ENCODE results near the gene RBMS3.
"Not testable (repeated sequence)": the region's sequence is repeated elsewhere in the genome, so short reads cannot be mapped to it uniquely, and the experiment has no call there.

The RBMS3 gene

DNA sequence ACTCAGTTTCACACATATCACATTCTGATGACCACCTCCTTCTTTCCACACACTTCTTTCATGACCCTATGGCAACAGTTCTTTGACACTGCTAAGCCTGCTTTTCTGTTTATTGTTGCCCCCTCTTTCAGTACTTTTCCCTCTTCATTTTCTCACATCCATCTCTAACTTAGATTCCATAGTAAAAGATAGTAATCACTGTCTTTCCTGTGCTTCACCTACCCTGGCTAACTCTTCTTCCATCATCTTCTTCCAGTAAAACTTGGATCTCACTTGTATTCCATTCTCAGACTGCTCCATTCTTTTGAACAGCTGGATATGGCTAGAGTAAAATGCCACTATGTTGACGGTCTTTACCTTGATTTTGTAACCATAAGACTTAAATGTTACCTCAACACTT is 692.9 kb downstream of the RBMS3 start:
- in situ Hi-C loops (cut with MboI; ENCODE audit: low sequenced_read_pairs) = no loop called here

DNA sequence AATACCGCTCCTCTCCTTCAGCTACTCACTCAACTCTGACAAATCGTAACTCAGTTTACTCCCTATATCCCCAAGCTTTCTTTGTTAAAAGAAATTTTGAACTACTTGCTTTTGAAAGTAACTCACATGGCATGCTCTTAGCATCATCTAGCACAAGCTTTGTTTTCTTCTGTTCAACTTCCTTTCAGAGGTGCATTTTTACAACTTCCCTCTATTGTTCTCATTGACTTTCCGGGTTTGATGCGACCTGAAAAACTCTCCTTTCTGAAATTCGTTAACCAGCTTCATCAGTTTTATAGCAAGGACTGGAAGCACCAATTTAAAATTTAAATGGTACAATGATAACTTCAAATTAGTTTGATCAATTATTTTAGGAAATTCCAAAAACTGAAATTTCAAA is 696.0 kb downstream of the RBMS3 start:
- in situ Hi-C loops (cut with MboI; ENCODE audit: low sequenced_read_pairs) = no loop called here

DNA sequence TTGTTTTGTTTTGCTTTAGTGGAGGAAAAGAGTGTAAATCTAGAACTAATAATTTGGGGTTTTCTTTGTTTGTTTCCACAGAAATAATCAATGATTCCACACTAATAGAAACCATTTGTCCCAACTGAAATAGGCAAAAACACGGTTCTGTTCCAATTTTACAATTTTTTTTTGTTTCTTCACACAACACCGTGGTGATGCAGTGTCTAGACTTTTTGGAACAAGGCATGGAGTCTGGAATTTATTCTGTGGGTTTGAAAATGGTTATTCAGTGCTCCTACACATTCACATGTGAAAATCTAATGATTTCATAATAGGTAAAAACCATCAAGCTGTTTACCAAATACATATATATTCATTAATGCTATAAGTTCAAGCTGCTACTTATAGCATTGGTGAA is 696.5 kb downstream of the RBMS3 start:
- in situ Hi-C loops (cut with MboI; ENCODE audit: low sequenced_read_pairs) = no loop called here

DNA sequence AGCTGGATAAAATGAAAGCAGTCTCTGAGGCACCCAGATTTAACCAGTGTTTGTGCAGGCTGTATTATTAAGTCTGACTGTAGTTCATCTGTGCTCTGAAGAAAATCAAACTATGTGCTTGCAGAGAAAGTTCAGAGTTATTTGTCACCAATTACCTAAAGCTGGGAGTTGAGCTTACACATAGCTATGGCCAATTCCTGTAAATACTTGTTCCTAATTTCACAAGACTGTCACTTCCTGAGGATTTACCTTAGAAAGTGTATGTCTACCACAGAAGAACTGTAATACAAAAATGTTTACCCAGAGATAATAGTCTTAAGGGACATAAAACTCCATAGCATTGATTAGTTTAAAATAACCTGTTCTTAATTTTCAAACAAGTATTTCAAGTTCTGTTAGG is 697.2 kb downstream of the RBMS3 start:
- in situ Hi-C loops (cut with MboI; ENCODE audit: low sequenced_read_pairs) = no loop called here

DNA sequence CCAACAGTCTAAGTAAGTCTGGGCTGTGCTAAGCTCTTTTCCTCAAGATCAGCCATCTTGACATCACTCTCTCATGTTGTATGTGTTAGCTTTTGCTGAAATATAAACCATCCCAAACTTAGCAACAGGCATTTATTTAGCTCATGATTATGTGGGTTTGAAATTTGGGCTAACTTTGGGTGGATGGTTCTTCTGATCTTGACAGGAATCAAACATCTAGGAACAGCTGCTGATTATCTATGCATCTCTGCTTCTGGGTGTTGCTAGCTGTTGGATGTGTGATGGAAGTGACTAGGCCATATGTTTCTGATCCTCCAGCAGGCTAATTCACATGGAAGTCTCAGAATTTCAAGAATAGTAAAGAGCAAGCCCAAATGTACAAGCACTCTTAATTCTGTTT is 710.3 kb downstream of the RBMS3 start:
- in situ Hi-C loops (cut with MboI; ENCODE audit: low sequenced_read_pairs) = no loop called here

DNA sequence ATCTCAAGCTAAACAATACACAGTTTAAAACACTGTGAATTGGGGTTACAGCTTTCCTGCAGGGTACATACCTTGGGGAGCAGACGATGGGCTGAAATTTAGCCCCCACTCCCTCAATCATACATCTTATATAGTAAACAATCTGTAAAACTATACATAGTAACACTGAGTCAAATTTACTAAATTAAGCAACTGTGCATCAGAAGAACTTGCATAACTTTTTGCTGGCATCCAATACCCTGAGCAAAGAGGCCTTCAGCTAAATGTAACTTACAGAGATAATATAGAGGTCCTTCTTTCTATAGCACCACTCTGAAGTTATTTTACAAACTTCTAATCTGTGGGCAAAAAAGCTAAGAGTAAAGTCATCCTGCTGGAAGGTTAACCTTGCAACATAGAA is 721.9 kb downstream of the RBMS3 start:
- in situ Hi-C loops (cut with MboI; ENCODE audit: low sequenced_read_pairs) = no loop called here

DNA sequence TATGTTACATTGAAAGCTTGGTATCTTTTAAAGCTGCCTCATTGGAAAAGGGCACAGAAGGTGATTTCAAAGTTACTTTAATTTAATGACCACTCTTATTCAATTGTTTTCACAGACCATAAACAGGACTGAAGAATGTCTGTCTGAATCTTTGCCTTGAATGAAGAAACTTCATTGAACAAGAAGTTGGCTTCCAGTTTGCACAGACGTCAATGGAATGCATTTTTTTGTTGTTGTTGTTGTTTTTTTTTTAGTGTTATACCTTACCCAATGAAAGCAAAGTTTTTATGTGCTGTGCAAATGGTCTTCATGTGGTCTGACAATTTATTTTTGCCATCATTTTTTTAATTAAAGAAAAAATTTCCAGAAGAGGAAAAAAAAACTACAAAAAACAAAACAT is 722.9 kb downstream of the RBMS3 start:
- in situ Hi-C loops (cut with MboI; ENCODE audit: low sequenced_read_pairs) = no loop called here

DNA sequence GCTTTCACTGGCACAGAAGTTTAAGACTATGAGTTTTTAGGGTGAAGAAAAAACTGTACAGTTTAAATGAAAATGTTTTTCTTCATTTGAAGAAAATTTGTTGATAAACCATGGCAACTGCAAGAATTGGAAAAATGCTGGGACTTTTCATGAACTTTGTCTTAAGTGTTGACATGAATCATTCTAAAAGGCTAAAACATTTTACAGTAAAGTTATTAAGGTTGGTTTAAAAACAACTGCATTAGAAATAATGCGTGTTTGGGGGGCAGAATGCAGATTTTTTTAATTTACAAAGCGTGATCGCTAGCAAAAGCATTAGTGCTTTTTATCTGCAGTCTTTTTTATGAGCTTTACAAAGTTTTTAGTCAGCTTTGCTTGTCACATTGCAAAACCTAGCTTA is 723.6 kb downstream of the RBMS3 start:
- in situ Hi-C loops (cut with MboI; ENCODE audit: low sequenced_read_pairs) = no loop called here

DNA sequence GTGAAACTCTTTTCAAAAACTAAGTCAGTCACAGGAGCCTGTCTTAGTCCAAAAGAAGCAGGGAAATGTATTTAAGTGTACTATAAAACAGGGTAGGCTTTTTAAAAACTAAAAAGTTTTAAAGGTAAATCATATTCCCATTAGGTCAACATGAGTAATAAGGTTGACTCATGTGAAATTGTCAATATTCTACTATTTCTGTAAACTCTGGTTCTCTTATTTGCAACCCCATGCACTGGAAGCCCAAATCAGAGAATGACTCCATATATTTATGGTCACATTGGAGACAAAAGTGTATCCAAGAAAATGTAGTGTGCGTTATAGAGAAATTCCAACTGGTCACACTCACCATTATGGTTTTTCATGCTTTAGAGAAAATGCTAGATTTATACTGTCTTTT is 725.2 kb downstream of the RBMS3 start:
- in situ Hi-C loops (cut with MboI; ENCODE audit: low sequenced_read_pairs) = no loop called here

DNA sequence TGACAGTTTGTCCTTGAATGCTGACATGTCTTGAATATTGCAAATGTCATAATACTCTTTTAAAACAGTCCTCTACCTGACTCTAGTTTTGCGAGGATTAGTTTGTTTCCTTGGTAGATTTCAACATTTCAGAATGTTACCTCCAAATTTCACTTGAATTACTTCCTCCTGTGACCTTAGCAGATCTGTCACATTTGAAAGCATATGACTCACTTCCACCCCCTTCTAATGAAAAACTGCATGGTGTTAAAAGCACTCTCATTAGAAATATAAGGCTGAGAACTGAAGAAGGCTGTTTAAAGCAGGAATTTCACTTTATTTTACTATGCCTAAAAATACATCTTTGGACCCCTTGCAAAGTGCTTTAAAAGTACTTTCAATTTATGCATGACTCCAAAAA is 726.8 kb downstream of the RBMS3 start:
- in situ Hi-C loops (cut with MboI; ENCODE audit: low sequenced_read_pairs) = no loop called here

DNA sequence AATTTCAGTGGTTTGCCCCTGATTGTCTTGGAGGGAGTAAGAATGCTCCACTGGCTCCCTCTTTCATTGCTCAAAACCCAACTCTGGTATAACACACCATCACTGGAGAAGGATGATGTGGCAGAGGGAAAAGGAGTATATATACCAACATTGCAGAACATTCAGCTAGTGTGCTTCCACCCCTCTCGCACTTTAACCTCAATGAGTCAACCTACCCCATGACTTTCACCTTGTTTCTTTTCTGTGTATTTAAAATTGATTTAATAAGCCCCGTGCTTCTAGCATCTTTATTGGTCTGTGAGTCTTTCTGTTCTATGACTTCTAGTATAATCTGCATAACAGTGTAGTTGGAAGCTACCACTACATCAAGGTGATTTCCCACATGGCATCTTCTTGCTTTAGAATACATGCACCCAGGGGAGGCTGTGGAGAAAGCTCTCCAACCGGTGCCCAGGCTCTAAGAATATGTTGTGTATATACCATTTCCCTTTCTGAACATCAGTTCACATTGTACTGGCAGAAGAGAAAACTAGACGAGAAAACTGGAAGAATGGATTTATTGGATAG is 730.4 kb downstream of the RBMS3 start:
- in situ Hi-C loops (cut with MboI; ENCODE audit: low sequenced_read_pairs) = no loop called here

DNA sequence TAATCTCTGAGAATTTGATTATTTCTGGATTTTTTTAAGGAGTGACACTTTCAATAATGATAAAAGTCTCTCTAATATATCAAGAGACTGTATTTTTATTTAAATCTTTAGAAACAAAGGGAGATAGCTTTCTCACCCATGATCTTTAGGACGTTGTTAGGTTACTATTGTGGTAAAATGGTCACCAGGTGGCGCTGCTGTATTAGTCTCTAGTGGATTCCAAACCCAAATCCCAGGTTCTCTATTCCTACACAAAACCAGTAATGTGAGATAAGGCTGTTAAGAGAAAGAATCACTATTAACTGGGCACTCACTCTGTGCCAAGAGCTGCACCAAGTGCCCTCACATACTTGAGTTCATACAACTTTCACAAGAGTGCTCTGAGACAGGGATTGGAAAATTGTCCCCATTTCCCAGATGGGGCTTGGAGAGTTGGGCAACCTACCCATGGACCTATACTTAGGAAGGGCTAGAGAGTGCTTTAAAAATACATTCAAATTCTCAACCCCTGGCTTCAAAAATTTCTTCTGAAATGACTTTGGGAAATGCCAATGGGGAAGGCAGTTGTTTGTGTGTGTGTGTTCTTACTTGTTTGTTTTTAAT is 732.2 kb downstream of the RBMS3 start:
- in situ Hi-C loops (cut with MboI; ENCODE audit: low sequenced_read_pairs) = no loop called here

DNA sequence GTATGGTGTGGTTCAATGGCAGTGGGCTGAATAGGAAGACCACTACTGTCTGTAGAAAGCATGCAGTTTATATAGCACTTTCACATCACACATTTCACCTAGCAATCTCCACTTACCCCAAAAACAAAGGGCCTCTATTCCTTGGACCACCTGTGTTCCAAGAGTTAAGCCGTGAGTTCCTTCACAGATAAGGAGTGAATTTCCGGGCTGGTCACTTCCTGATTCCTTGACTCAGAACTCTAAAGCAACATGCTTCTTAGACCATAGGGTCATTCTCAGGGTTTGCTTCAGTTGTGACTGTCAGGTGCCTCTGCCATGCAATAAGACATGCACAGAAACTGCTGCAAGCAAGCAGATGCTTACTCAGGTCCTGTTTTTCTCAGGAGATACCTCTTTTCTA is 737.0 kb downstream of the RBMS3 start:
- in situ Hi-C loops (cut with MboI; ENCODE audit: low sequenced_read_pairs) = no loop called here

DNA sequence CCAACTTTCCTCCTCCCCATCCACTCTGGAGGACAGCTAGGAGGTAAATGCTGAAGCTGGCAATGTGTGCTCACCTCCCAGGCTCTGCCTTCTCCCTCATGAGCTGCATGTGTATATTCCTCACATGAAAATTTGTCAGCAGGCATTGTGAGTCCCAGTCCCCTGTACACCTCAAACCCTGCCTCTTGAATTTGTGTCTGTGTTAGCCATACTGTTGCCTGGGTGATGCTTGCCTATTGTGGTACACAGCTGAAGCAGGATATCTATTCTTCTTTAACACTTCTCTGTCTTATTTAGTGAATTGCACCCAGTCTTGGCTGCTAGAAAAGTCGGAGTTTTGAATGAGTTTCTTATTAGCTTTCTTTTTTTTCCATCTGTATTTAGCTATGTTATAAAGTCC is 739.5 kb downstream of the RBMS3 start:
- in situ Hi-C loops (cut with MboI; ENCODE audit: low sequenced_read_pairs) = no loop called here

DNA sequence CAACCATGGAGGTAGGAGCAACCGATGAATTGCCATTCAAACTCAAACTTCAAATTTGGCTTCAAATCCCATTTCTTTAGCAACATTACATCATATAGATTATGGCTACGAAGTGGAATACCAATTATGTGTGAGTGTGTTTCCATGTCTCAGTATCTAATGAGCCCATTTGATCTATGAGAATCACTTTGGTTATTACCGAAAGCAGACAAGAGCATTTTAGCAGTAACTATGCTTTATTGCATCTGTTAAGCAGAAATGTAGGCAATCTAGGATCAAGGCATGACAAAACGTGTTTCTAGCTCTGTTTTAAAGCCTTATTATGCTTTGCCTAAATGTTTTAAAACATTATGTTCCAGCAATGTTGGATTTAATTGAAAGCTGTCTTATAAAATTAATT is 743.6 kb downstream of the RBMS3 start:
- in situ Hi-C loops (cut with MboI; ENCODE audit: low sequenced_read_pairs) = no loop called here

DNA sequence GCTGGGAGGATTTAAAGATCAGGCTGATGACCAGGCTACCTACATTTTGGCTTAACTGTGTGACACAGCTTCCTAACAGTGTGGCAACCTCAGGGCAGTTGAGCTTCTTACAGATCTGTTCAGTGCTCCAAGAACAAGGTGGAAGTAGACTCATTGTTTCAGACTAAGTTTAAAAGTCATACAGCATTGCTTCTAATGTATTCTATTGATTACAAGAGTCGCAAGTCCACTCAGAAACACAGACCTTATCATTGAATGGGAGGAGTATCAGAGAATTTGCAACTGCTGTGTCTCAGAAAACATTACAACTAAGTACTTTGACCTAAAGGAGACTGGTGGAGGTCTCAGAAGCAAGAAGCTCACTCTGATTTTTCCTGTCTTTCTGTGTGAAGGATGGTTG is 746.0 kb downstream of the RBMS3 start:
- in situ Hi-C loops (cut with MboI; ENCODE audit: low sequenced_read_pairs) = no loop called here

DNA sequence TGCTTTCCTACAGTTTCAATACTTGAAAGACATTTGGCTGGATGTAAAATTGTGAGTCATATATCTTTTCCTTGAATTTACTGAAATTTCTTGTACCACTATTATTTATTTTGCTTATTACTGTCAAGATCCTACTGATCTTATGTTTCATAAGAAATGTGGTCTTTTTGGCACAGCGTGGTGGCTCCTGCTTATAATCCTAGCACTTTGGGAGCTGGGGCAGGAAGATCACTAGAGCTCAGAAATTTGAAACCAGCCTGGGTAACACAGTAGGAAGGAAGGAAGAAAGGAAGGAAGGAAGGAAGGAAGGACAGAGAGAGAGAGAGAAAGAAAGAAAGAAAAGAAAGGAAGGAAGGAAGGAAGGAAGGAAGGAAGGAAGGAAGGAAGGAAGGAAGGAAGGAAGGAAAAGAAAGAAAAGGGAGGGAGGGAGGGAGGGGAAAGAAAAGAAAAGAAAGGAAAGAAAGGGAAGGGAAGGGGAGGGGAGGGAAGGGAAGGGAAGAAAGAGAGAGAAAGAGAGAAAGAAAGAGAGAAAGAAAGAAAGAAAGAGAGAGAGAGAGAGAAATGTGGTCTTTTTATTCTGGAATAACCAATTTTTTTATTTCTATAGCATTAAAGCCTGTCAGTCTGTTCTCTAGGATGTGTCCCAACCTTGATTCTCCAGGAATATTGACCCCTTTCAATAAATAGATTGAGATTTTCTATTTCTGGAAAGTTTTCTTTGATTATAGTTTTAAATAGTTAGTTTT is 753.5 kb downstream of the RBMS3 start:
- in situ Hi-C loops (cut with MboI; ENCODE audit: low sequenced_read_pairs) = no loop called here

DNA sequence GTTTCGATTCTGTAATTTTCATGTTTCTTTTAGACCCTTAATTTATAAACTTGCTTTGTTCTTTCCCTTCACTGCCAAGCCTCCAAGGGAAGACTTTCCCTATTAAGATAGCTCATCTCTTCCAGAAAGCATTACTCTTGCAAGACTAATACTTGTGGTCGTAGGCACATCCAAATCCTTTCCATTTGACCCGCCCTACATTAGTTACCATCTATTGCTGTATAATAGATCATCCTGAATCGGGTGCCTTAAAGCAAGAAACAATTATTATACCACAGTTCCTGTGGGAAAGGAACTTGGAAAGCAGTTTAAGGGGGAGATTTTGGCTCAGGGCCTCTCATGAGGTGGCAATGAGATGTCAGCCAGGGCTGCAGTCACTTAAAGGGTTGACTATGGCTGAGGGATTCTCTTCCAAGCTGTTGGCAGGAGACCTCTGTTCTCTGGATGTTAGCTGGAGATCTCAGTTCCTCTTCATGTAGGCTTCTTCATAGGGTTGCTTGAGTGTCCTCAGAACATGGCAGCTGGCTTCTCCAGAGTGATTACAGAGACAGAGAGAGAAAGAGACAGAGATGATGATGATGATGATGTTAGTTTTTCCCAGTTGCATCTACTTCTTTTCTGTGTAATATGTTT is 755.2 kb downstream of the RBMS3 start:
- in situ Hi-C loops (cut with MboI; ENCODE audit: low sequenced_read_pairs) = no loop called here

DNA sequence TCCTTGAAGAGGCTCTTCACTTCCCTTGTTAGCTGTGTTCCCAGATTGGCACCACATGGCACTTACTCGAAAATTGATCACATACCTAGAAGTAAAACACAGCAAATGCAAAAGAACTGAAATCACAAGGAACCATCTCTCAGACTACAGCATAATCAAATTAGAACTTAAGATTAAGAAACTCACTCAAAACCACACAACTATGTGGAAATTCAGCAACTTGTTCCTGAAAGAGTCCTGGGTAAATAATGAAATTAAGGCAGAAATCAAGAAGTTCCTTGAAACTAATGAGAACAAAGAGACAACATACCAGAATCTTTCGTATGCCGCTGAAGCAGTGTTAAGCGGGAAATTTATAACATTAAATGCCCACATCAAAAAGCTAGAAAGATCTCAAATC is 759.3 kb downstream of the RBMS3 start:
- in situ Hi-C loops (cut with MboI; ENCODE audit: low sequenced_read_pairs) = no loop called here

DNA sequence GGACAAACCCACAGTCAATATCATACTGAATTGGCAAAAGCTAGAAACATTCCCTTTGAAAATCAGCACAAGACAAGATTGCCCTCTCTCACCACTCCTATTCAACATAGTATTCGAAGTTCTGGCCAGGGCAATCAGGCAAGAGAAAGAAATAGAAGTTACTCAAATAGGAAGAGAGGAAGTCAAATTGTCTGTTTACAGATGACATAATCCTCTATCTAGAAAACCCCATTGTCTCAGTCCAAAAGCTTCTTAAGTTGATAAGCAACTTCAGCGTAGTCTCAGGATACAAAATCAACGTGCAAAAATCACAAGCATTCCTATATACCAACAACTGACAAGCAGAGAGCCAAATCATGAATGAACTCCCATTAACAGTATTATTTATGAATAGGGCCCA is 760.6 kb downstream of the RBMS3 start:
- in situ Hi-C loops (cut with MboI; ENCODE audit: low sequenced_read_pairs) = not testable (repeated sequence)

DNA sequence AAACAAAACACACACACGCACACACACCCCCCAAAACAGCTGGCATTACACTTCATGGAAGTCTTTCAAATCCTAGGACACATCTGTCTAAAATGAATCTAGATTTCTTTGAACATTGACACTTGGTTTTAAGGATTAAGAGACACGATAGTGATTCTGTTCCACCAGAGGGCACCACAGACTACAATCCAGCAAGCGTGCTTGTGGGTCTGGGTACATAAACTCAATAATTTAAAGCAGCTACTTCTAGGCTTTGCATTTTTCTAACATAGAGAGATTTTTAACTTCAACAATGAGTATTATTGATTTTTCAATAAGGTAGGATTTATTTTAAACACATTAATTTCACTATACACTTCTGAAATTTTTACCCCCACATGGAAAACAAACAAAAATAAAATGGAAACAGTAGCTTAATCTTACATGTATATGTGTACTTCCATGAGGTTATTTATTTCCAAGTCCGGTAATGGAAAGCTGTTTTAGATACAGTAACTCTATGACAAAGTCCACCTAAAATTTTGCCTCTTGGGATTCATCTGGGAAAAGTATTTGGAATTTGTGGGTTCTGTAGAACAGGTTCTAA is 761.5 kb downstream of the RBMS3 start:
- in situ Hi-C loops (cut with MboI; ENCODE audit: low sequenced_read_pairs) = no loop called here

Measured in HL-60/S4 treated with retinoic acid at 250 ng/mL for 4 days and 3 days (cell line).